ENCODE measurements around the gene NCF1.
"Not testable (repeated sequence)": the region's sequence is repeated elsewhere in the genome, so short reads cannot be mapped to it uniquely, and the experiment has no call there.

NCF1 gene

GRCh38 chr7:74788369-74789150 is 14.7 kb downstream of the NCF1 start:
- peak; percentile 80 for DNase-seq (ENCODE audit: low read depth, low spot score)

- not testable (repeated sequence) for DNase-seq (ENCODE audit: low read depth, low spot score)
Observed at GRCh38 chr7:74789200-74789736, 15.5 kb downstream of the NCF1 start.

- not testable (repeated sequence) for DNase-seq (ENCODE audit: low read depth, low spot score)
Observed at GRCh38 chr7:74797848-74798622, 24.2 kb downstream of the NCF1 start.

GRCh38 chr7:74798644-74799043 is 24.8 kb downstream of the NCF1 start:
- DNase-seq (ENCODE audit: low read depth, low spot score): not testable (repeated sequence)

- DNase-seq (ENCODE audit: low read depth, low spot score): not testable (repeated sequence)
Observed at GRCh38 chr7:74815882-74816281, 42.1 kb downstream of the NCF1 start.

GRCh38 chr7:74820146-74820805 is 46.5 kb downstream of the NCF1 start:
- DNase-seq (ENCODE audit: low read depth, low spot score): not testable (repeated sequence)

GRCh38 chr7:74821259-74821658 is 47.4 kb downstream of the NCF1 start:
- not testable (repeated sequence) for DNase-seq (ENCODE audit: low read depth, low spot score)

GRCh38 chr7:74829959-74830358 is 56.1 kb downstream of the NCF1 start:
- DNase-seq (ENCODE audit: low read depth, low spot score): not testable (repeated sequence)

GRCh38 chr7:74830411-74830810 is 56.6 kb downstream of the NCF1 start:
- DNase-seq (ENCODE audit: low read depth, low spot score): not testable (repeated sequence)

All from activated naive CD8-positive, alpha-beta T cell treated with anti-CD3 and anti-CD28 coated beads, Interleukin-2, amount 50 U/mL, for 16 hours (primary cell).